Muscle of arm (tissue), 12 donors: ENCODE measurements around the gene NELFCD. TPM values are rescaled to one million over a fixed set of nuclear protein-coding genes. Genes with fewer than 3 reads are reported as not detected.

Source experiments
- DNase-seq: peaks from one replicate; pipeline ENCODE4 v3.0.0-alpha.2; 2013
- polyA plus RNA-seq, 12 donors: library from polyadenylated mRNA; unstranded; fragments of 120-200 nt; gene quantifications; one replicate each; pipeline ENCODE4 v1.2.1, GENCODE V29; 2013; ENCODE audit not compliant: insufficient read length in 12 of 12

NELFCD gene
- polyA plus RNA-seq, 12 donors, result 46.8 to 95.9 (median 59.8) TPM; not detected in 1

DNA sequence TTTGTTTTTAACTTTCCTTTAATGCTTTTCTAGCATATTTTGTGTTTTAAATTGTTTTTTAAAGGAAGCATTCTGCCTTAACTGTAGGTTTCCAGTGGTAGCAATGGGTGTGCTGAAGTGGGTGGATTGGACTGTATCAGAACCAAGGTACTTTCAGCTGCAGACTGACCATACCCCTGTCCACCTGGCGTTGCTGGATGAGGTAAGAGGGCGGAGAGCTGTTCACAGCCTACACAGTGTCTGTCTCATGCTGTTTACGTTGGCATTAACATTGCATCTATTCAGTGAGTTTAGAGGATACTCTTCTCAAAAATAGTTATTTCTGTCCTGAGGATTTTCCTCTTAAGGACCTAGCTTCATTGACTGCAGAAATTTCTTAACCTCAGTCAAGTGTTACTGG lies 11.9 kb downstream of the NELFCD start:
- DNase-seq, result no peak

DNA sequence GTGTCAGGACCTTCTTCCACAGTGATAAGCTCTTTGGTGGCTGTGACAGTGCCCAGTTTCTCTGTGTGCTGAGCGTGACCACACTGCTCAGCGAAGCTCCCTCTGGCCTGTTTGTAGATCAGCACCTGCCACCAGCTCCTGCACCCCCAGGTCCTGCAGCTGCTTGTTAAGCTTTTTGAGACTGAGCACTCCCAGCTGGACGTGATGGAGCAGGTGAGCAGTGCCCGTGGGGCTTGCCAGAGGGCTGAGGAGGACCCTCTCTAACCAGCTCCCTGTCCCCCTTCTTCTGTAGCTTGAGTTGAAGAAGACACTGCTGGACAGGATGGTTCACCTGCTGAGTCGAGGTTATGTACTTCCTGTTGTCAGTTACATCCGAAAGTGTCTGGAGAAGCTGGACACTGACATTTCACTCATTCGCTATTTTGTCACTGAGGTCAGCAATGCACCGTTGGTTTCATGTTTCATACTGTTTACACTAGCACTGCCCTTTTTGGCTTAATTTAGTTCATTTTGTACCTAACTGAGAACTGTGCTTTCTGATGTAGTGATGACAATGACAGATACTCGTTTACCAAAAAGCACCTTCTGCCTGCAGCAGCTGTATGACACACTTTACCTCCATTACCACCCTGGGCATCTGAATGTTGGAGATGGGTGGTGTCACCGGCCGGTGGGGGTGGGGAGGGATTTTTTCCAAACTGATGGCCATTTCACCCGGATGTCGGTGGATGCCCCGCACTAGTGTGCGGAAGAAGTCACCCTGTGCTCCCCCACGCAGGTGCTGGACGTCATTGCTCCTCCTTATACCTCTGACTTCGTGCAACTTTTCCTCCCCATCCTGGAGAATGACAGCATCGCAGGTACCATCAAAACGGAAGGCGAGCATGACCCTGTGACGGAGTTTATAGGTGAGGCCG lies 12.5 kb downstream of the NELFCD start:
- no peak for DNase-seq

DNA sequence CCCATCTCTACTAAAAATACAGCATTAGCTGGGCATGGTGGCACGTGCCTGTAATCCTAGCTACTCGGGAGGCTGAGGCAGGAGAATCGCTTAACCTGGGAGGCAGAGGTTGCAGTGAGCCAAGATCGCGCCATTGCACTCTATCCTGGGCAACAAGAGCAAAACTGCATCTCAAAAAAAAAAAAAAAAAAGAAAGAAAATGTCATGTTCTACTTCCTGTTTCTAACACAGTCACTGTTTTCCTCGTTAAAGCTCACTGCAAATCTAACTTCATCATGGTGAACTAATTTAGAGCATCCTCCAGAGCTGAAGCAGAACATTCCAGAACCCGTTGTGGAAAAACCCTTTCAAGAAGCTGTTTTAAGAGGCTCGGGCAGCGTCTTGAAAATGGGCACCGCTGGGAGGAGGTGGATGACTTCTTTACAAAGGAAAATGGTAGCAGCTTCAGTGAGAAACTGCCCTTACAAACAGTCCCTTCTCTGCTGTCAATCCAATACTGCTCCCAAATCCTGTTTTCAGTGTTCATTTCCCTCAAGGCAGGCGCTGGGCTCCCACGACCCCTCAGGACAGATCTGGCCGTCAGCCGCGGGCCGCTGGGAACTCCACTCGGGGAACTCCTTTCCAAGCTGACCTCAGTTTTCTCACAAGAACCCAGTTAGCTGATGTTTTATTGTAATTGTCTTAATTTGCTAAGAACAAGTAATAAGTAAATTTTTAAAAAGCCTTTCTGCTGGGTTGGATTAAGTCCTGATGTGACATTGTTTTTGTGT lies 13.5 kb downstream of the NELFCD start:
- DNase-seq, result no peak

DNA sequence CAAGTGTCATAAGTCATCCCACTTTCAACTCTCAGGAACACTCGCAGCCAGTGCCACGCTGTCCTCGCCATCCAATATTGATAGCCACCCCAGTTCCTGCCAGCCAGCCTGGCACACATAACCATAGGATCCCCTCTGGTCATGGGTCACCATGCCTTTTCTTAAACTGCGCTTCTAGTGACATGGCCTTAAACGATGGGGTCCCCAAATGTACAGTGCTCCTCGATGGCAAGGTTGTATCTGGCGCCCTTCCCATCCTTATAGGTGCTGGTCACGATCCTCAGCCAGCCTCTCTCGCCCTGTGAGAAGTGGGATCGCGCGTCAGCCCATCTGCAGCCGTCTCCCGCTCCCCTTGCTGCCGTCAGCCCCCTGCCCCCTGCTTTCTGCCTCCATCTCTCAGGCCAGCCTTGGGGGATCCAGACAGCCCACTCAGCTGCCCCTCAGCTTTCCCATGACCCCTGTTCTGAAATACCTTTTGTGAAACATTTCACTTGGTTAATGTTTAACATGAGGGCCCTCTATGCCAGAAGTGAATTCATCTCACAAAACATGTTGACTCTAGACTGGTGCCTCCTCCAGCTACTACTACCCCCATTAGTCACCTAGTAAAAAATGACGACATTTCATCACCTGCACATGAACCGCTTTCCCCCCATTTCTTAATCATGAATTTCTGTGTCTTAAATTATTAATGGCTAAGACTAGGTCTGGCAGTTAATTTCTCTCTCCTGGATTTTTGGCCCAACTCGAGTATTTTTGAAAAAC lies 14.6 kb downstream of the NELFCD start:
- no peak for DNase-seq

DNA sequence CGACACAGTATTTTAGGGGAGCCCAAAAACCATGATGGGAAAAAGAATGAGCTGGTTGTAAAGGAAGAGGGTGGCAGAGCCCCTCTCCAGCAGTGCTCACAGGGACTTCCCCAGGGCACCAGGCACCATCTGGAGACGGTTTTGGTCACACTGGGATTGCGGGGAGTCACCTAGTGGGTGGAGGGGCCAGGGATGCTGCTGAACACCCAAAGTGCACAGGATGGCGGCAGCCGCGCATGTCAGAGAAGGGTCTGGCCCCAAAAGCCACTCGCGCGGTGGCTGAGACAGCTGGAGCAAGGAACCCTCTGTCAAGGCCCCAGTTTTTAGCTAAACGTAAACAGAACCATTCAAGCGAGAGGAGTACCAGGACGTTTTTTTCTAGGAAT lies 15.2 kb downstream of the NELFCD start:
- DNase-seq, result no peak

DNA sequence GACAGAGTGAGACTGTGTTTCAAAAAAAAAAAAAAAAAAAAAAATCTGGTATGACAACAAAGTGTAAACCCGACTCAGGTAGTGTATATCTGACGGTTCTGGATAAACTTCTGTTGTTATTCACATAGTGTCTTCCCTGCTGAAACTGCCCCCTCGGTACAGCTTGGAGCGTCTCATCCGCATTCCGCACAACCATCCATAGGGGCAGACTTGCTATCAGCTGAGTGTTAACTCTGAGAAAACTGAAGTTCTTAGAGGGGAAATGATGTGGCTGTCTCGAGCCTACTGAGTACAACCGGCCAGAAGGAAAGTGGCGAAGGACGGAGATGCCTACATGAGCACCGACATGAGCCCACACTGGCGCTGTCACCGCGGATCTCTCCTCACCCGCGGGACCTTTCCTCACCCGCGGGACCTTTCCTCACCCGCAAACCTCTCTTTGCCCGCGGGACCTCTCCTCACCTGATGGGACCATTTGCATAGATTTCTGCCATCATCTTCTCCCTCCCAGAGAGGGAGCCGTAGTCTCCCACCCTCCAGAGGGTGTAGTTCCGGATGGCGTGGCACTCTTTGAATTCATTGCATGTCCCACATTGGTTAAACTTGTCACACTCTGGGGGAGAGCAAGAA lies 16.2 kb downstream of the NELFCD start:
- DNase-seq, result no peak

DNA sequence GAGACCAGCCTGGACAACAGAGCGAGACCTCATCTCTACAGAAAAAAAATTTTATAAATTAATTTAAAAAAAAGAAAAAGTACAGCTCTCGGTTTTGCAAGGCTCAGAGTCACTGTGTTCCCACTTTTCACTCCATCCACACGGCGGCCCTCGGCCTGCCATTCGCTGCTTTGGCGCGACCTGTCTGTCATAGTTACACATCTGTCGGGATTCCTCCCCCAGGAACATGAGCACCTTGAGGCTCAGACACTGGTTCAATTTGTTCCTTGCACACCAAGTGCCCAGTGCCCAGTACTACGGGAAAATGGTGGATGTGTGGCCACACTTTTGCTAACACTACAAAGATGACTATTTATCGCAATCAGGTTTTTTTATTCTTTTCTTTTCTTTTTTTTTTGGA lies 17.6 kb downstream of the NELFCD start:
- no peak for DNase-seq

DNA sequence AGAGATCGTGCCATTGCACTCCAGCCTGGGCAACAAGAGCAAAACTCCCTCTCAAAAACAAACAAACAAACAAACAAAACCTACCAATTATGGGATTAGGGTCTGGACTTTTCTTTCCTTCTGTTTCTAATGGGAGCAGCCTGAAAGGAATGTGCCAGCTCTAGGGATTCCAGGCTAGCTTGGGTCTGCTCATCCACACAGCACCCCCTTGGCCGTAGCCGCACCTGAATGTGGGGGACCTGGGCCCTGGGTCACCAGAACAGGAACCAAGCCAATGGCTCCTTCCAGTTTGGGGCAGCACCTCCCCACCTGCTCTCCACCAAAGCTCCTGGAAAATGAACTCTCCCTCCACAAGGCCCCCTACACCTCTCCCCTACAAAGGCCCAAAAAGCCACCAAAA lies 19.3 kb downstream of the NELFCD start:
- DNase-seq, result no peak

DNA sequence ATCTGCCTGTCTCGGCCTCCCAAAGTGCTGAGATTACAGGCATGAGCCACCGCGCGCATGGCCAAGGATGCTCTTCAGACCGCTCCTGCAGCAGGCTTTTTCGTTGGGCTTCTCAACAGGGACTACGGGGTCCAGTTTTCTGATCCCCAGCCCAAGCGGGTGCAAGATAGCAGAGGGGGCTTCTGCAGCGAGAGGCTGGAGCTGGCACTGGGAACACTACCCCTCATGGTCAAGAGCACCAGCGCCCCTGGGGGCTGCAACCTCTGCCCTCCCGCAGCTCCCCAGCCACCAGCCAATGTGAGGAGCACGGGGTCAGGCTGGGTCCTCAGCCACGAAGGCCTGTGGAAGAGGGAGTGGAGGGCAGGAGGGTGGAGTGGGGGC lies 20.0 kb downstream of the NELFCD start:
- DNase-seq, result no peak

DNA sequence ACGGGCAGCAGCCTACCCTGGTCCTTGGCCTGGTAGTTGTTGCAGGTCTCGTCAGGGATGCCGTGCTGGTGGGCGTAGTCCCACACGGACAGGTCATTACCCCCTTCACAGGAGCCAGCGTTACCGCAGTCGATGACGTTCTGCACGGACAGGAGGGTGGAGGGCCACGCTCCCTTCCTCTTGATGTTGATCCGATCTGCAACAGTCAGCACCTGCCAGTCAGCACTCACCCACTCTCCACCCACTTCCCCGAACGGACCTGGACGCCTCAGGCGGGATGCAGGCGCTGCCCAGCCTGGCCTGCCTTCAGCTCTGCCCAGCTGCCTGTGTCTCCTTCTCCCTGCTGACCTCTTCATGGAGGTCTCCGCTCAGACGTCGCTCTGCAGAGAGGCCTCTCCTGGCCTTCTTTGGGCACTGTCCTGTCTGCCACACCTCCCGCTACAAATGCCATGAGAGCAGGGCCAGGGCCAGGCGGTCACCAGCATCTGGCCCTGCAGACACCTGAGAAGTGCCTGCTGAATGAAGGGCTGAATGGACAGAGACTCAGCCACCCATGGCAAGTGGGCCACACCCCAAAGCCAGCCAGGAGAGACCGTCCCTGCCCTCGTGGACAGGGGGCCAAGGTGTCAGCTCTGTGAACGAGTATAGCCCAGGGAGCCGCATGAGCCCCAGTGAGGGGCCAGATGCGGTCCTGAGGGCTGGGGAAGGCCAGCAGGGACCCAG lies 20.6 kb downstream of the NELFCD start:
- DNase-seq, result no peak

DNA sequence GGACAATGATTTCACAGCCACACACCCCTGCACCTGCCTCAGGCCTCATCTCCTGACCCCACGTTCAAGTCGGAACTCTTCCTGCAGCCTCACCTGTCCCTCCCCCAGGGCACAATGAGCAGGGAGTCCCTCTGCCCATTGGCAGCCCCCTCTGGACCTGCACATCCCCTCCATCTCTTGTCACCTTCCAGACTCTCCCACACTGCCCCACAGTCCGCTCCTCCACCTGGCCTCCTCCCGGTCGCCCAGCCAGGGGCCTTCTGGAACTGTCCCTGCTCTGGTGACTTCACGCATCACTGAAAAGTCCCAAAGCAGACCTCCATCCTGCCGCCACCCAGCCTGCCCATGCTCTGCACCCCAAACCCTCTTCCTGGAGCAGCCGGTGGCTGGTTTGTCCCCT lies 21.3 kb downstream of the NELFCD start:
- DNase-seq, result no peak

DNA sequence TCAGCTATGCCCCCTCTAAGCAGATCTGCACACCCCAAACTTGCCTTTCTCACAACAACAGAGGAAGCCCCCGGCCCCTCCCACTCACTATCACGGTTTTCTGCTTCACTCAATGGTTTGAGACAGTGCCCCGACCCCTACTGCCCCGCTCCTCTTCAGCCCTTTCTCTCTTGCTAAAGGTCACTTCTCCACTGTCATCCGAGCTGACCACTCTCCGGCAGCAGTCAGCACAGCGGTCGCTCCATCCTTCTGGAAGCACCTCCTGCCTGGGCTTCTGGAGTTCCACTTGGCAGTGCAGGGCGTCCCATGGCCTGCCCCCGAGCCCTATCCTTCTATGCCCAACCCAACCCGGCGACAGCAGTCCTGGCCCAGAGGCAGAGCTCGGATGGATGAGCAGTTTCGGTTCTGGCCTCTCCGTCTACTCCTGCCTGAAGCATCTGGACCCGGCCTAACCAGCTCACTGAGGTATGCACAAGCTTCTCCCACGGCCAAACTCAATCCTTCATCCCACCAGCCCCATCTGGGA lies 21.9 kb downstream of the NELFCD start:
- DNase-seq, result no peak

DNA sequence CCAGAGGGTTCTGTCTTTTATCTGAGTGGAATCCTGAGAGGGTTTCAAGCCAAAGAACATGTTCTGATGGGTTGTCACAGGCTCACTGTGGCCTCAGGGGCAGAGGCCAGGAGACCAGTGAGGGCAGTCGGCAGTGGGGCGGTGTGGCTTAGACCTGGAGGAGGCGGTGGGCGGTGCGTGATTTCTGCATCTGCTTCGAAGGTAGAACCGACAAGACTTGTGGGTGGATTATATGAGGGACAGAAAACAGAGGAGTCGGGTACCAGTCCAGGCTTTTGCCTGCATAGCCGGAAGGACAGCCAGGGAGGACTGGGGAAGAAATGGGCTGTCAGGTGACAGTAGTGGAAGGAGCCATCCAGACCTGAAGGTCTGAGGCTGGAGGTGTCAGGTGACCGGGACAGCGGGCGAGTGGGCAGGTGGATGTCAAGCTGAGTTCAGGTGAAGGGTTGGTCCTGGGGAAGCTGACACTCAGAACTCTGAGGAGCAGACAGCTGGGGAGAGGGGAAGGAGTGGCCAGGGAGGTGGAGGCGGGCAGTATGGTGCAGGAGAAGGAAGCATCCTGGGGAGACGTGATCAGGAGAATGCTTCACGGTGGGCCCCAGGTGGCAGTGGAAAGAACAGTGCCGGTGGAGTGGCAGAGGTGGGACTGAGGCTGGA lies 22.9 kb downstream of the NELFCD start:
- DNase-seq, result no peak

DNA sequence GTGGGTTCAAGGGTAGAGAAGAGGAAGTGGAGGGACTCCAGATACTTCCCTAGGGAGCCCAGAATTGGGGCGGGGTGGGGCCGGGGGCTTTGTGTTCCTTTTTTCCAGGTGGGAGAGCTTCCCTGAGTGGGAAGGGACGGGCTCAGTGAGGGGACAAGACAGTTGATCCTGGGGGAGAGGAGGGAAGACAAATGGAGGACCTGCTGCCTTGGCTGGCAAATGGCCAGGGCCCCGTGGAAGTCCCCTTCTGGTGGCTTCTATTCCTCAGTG lies 23.4 kb downstream of the NELFCD start:
- no peak for DNase-seq

DNA sequence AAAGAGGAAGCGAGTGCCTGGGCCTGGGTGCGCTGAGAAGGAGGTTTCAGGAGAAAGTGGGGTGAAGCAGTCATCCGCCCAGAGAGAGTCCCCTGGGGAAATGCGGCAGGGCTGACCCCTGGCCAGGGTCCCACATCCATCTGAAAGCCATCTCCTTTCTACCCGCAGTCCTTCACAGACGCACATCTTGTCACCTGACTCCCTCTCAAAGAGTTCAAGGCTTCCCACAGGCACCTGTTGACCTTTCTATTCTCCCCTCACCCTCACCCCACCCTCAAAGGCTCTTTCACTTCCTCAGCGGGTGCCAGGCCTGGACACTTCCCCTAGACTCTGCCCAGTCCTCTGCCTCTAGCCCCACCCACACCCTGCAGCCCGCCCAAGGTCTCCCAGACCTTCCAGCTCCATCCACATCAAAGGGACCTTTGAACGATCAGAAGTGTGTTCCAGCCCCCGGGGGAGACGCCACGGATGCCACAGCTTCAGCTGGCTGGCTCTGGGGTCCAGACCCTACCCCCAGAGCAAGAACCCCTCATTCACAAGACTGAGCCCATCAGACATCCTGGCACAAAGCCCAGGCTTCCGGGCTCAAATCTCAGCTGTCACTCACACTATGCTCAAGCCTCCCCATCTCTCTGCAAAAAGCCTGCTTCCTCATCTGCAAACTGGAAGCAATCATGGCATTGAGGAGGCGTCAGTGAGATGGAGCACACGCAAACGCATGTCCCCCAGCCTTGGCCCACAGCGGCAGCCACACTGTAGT lies 23.9 kb downstream of the NELFCD start:
- no peak for DNase-seq

DNA sequence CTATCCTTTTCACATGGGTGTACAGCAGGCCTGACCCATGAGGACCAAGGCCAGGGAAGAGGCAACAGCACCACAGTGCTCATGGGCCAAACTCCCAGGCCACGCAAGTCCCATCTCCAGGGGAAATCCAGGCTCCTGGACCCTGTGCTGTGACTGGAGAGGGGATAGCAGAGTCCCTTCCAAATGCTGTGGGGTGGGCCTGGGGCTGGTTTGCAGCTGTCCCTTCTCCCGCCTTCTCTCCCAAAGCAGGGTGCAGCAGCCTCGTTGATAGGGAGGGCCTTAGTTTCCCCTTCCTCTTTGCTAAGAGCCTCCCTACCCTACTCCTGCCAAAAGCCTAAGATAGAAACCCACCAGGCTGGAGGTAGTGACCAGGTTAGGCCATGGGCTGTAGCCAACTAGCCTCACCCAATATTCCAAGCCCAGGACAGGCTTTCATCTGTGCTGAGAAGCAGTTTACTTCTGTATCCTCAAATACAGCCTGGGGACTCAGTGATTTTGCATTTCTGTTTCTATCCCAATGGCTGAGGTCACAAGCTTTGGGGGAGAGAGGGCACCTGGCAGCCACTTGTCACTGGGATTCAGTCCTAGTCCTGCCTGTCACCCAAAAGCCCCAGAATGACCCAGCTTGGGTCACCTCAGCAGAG lies 24.6 kb downstream of the NELFCD start:
- no peak for DNase-seq

DNA sequence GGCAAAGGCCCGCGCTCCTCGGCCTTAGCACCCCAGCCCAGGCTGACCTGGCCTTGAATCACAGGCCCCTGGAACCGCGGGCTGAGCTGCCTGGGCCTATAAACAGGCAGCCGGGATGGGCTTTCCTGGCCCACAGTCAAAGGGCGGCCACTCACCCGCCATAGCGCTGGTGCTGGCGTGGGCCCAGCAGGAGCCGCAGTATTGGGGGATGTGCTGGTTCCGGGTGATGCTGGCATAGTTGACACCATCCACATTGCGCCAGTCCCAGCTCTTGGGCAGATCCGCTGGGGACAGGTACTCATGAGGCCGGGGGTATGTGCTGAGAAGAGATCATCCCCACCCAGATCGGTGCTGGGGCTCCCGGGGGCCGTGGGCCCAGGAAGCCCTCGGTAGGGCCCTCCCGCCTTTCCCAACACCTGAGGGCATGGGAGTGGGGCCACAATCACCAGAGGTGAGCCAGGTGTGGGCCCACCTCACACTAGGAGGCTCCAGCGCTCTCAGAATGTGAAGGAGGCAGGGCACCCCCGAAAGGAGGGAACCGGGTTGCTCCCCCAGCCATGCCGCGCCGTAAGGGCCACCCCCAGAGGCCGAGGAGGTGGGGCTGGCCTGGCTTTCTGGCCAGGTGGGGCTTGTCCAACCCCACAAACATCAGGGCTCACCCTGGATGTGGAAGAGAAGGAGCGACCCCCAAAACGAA lies 25.3 kb downstream of the NELFCD start:
- DNase-seq, result no peak

DNA sequence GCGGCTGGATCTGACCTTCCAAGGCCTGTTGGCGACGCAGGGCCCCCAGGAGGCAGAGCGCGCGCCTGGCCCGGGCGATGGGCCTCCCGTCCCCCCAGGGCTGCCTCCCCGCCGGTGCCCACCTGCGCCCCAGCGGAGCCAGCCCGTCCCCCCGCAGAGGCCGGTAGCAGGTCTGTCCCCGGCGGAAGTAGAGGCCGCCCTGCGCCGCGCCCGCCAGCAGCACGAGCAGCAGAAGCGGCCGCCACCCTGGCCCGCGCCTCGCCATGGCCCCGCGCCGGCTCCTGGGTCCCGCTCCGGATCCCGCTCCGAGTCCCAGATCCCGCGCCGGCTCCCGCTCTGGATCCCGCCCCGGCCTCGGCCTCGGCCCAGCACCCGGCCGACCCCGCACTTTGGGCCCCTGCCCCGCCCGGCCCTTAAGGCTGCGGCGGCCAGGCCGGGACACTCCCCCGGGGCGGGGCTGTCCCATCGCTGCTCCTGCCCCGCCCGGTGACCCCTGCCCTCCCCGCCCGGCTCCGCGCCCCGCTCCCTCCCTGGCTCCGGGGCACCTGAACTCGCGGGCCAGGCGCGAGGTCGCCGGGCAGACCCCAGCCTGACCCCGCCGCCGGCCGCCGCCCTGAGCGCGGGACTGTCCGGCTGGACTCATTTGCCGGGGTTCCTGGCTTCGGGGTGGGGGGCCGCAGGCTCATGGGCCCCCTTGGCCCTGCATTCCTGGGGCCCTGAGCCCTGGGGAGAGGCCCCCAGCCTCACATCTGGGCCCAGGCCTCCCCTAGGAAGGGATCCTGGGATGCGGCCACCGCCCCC lies 26.0 kb downstream of the NELFCD start, which contains the start of gene CTSZ:
TSS of gene CTSZ (minus strand) at position 391 of the 801 bp plus-strand sequence. CDS start at position 265, 126 bp downstream.
- no peak for DNase-seq
